Epithelial cell of esophagus (primary cell): ENCODE results near the gene VWA2.

ENCODE experiments used
- DNase-seq: peaks from one replicate; pipeline ENCODE4 v3.0.0; 2010; ENCODE audit warnings: low read depth
- H3K4me3 ChIP-seq: 2 replicates; pipeline ENCODE4 v1.5.1; 2011; ENCODE audit warnings: mild to moderate bottlenecking, low read length, control low read depth
- TF ChIP-seq, protein P1 (sequence below): IDR thresholded peaks from 2 replicates; pipeline ENCODE4 v1.5.1; 2011; ENCODE audit warnings: low read depth, mild to moderate bottlenecking, low read length, control low read depth, inconsistent platforms; ENCODE audit not compliant: insufficient read depth; ENCODE audit errors: missing control alignments

VWA2 gene

DNA sequence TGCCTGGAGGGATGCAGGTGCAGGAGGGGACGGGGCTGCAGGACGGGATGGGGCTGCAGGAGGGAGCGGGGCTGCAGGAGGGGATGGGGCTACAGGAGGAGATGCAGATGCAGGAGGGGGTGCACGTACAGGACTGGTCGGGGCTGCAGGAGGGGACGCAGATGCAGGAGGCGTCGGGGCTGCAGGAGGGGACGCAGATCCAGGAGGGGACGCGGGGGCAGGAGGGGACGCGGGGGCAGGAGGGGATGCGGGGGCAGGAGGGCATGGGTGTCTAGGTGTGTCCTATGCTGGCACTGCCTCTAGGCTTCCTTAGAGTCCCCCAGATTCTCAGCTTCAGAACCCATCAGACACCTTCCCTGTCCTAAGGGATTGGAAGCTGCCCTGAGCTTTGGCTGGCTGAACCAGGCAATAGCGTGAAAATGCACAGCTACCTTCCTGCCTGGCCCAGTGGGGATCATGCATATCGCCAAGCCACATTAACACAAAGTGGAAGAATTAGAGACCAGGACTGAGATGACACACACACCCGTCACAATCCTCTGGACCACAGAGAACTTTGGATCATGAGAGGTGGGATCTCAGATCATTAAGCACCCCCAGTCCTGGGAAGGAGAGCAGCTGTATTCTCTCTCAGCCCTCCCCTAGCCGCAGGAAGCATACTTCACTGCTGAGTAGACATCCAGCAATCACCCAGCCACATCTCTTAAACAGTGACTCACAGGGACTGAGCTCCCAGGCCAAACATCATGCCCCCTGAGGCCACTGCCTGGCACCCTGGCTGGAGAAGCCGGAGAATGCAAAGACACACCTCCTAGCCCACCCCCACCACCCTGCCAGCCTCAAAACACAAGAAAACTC, 67.3 kb downstream of the VWA2 start:
- DNase-seq = peak; percentile 95
- no peak overlapping the region for H3K4me3 ChIP-seq
- TF ChIP-seq, protein P1, sequence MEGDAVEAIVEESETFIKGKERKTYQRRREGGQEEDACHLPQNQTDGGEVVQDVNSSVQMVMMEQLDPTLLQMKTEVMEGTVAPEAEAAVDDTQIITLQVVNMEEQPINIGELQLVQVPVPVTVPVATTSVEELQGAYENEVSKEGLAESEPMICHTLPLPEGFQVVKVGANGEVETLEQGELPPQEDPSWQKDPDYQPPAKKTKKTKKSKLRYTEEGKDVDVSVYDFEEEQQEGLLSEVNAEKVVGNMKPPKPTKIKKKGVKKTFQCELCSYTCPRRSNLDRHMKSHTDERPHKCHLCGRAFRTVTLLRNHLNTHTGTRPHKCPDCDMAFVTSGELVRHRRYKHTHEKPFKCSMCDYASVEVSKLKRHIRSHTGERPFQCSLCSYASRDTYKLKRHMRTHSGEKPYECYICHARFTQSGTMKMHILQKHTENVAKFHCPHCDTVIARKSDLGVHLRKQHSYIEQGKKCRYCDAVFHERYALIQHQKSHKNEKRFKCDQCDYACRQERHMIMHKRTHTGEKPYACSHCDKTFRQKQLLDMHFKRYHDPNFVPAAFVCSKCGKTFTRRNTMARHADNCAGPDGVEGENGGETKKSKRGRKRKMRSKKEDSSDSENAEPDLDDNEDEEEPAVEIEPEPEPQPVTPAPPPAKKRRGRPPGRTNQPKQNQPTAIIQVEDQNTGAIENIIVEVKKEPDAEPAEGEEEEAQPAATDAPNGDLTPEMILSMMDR = no peak

DNA sequence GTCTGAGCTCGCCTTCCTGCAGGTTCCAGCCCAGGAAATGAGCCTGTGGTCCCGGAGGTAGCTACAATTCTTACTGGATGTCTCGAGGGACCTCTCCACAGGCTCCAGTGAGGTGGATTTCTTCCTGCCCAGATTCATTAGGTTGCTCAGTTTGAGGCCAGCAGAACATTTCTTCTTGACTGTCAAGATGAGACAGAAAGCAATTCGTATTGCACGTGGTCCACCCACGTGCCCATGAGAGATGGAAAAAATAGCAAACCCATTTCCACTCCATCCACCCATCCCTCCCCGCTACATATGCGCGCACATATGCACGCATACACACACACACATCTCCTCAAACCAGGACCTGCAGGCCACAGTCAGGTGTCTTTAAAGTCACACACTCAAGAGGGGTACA, 68.7 kb downstream of the VWA2 start:
- TF ChIP-seq, protein P1 = no peak
- H3K4me3 ChIP-seq = no peak overlapping the region
- DNase-seq = no peak

DNA sequence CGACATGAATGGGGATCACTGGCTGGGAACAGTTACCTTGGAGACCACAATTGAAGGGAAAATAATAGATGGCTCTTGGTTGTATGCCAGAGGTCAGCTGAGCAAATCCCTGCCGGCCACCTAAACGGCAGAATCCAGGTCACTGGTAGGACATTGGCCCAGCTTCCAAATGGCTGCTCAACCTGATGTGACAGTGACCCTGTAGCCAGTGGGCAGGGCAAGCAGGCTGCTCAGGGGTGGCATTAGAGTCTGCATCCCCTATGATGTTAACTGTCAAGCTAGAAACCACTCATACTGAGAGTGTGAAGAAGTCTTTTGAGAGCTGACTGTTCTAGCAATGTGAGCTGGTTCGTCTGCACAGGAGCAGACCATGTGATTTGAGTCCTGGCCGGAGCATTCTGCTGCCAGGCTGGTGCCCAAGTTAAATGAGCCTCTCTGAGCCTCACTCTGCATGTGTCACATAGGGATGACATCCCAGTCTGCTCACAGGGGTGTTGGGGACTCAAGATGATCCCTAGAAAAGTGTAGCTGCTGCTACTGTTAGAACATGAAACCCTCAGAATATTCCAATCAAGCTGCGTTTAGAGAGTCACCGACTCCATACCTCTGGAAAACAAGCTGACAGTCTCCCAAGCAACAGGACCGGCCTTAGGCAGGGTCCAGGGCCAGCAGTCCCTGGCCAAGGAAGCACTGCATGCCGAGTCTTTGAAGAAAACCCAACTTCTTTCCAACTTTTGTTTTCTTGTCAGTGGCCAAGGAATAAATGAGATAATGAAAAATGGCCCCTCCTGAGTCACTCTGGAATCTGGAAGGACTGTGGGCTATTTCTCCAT, 69.7 kb downstream of the VWA2 start:
- no peak overlapping the region for H3K4me3 ChIP-seq
- TF ChIP-seq, protein P1 = no peak
- DNase-seq = no peak

DNA sequence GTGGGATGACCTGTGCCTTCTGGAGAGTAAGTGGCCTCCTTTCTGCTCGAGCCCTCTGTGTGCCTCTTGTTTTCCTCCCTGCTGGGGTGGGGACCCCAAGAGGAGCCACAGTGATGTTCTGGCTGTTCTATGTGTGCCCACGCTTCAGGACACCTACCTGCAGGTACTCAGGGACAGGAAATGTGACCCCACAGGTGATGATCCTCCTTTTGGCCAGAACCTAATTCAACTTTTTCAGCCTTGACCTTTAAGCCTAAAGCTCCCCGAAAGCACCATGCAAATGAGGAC, 70.3 kb downstream of the VWA2 start:
- no peak for DNase-seq
- TF ChIP-seq, protein P1 = no peak
- no peak overlapping the region for H3K4me3 ChIP-seq

DNA sequence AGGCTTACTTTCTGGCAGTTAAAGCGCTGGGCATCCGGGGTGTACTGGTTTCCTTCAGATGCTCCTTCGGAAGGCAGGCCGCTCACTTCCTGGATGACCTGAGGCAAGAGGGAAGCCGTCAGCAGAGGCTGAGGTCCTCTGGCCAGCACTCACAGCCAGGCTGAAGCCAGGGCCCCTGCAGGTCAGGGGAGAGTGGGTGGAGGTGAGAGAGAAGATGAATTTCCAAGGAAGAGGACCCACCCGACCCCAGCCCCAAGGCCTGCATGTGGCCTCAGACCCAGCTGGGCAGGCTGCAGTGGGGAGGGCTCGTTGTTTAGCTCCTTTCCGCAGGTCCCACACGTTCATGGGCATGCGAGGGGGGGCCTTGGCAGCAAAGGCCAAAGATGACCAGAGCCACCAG, 71.3 kb downstream of the VWA2 start:
- no peak overlapping the region for H3K4me3 ChIP-seq
- TF ChIP-seq, protein P1 = no peak
- no peak for DNase-seq

DNA sequence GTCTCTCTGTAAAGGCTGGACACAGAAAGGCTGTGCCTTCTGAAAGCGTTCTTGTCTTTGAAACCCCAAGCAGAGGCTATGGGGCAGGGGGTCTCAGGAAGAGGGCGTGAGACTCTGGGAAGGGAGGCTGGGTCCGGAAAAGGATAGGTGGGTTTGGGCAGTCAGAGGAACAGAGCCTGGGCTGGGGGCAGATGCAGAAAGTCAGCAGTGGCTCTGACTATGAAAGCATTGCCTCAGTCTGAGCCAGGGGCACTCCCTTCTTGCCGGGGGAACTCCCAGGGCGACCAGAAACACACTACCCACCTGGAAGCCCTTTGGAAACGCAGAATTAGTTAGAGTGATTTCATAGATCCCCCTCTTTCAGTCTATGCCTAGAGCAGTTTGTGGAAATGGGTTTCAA, 72.0 kb downstream of the VWA2 start:
- TF ChIP-seq, protein P1 = no peak
- H3K4me3 ChIP-seq = no peak overlapping the region
- DNase-seq = no peak
